DOHH2 (cell line): ENCODE data around the gene ZNF570.

ENCODE experiments used
- H3F3A ChIP-seq: fragments of 200-600 bp; sonication (generic), shearing (Covaris generic); 2 replicates; pipeline ENCODE4 v1.6.0; 2016; ENCODE audit warnings: antibody characterized with exemption, mild to moderate bottlenecking; ENCODE audit not compliant: control insufficient read depth, insufficient read depth
- H3K27ac ChIP-seq: fragments of 200-600 bp; sonication (generic); 2 replicates; pipeline ENCODE4 v1.5.1; 2014; ENCODE audit warnings: low read depth, mild to moderate bottlenecking, low read length, moderate library complexity
- H3K27me3 ChIP-seq: fragments of 200-600 bp; sonication (generic); 2 replicates; pipeline ENCODE4 v1.6.1; 2014; ENCODE audit warnings: mild to moderate bottlenecking, low read length, mixed read lengths; ENCODE audit not compliant: control insufficient read depth
- H3K36me3 ChIP-seq: fragments of 200-600 bp; sonication (generic); 2 replicates; pipeline ENCODE4 v1.6.1; 2014; ENCODE audit warnings: mild to moderate bottlenecking, low read length, moderate library complexity, mixed read lengths; ENCODE audit not compliant: control insufficient read depth
- H3K4me1 ChIP-seq: fragments of 200-600 bp; sonication (generic); 2 replicates; pipeline ENCODE4 v1.6.1; 2014; ENCODE audit warnings: mild to moderate bottlenecking, low read length, mixed read lengths; ENCODE audit not compliant: control insufficient read depth
- H3K4me2 ChIP-seq: fragments of 200-600 bp; sonication (generic); 2 replicates; pipeline ENCODE4 v1.6.0; 2014; ENCODE audit warnings: mild to moderate bottlenecking, low read length, moderate library complexity
- H3K4me3 ChIP-seq: fragments of 200-600 bp; sonication (generic); 2 replicates; pipeline ENCODE4 v1.5.1; 2014; ENCODE audit warnings: mild to moderate bottlenecking, low read length, mixed read lengths
- H3K79me2 ChIP-seq: fragments of 200-600 bp; sonication (generic); 2 replicates; pipeline ENCODE4 v1.6.1; 2014; ENCODE audit warnings: mild to moderate bottlenecking, low read length, mixed read lengths; ENCODE audit not compliant: control insufficient read depth
- H3K9me2 ChIP-seq: fragments of 200-600 bp; sonication (generic); replicated peaks from 2 replicates; pipeline ENCODE4 v1.6.1; 2014; ENCODE audit warnings: mild to moderate bottlenecking, low read length, mixed read lengths; ENCODE audit not compliant: control insufficient read depth
- H3K9me3 ChIP-seq: fragments of 200-600 bp; sonication (generic); 2 replicates; pipeline ENCODE4 v1.6.1; 2014; ENCODE audit warnings: antibody characterized with exemption, low read length, mixed read lengths; ENCODE audit not compliant: control insufficient read depth, insufficient read depth
- H4K20me1 ChIP-seq: fragments of 200-600 bp; sonication (generic); 2 replicates; pipeline ENCODE4 v1.6.0; 2014; ENCODE audit warnings: low read depth, mild to moderate bottlenecking, antibody characterized with exemption, low read length, moderate library complexity; ENCODE audit not compliant: control insufficient read depth, insufficient read depth
- CTCF ChIP-seq: fragments of 200-600 bp; sonication (generic); IDR thresholded peaks from one replicate; pipeline ENCODE4 v1.5.1; 2014; ENCODE audit warnings: antibody characterized with exemption, mild to moderate bottlenecking, low read depth, low read length; ENCODE audit not compliant: poor library complexity, severe bottlenecking
- EZH2phosphoT487 ChIP-seq: fragments of 200-600 bp; sonication (generic); IDR thresholded peaks from 2 replicates; pipeline ENCODE4 v1.6.1; 2017; ENCODE audit warnings: borderline replicate concordance, mild to moderate bottlenecking, antibody characterized with exemption, low read length, moderate library complexity, mixed read lengths

Gene ZNF570

GRCh38 chr19:37468961-37469777 lies at the start of gene ZNF570:
ZNF570 (plus strand) TSS chr19:37469356; CDS start chr19:37470355, 999 bp downstream.
- TF ChIP-seq CTCF (no peak), EZH2phosphoT487 (no peak)

GRCh38 chr19:37452500-37453245 lies 16.5 kb upstream of the ZNF570 start:
- TF ChIP-seq EZH2phosphoT487 = no peak
- TF ChIP-seq CTCF = no peak

More at GRCh38 chr19:37468961-37469777, at the start of gene ZNF570:
- H4K20me1 ChIP-seq = no peaks in the 10 kb centered on the region
- peaks cover 4% of the 10 kb centered on the region; the same call in 1 of the 2 replicates for H3F3A ChIP-seq
- peaks cover 14% of the 10 kb centered on the region for H3K36me3 ChIP-seq
- no peak within 1 kb of the TSS for H3K27ac ChIP-seq
- H3K79me2 ChIP-seq = no peaks in the 10 kb centered on the region
- peaks cover 67% of the 10 kb centered on the region for H3K9me3 ChIP-seq
- H3K4me1 ChIP-seq = peaks cover 26% of the 10 kb centered on the region
- no peaks in the 10 kb centered on the region for H3K9me2 ChIP-seq
- peak within 1 kb of the TSS; percentile 77 for H3K4me3 ChIP-seq
- H3K4me2 ChIP-seq = peak within 1 kb of the TSS; percentile 71
- H3K27me3 ChIP-seq = no peaks in the 10 kb centered on the region

GRCh38 chr19:37466277-37466797 lies 2.8 kb upstream of the ZNF570 start:
- H3K4me3 ChIP-seq = peak overlapping the region; percentile 97
- no peaks in the 10 kb centered on the region for H4K20me1 ChIP-seq
- no peaks in the 10 kb centered on the region for H3K79me2 ChIP-seq
- peaks cover 14% of the 10 kb centered on the region for H3K36me3 ChIP-seq
- peaks cover 58% of the 10 kb centered on the region for H3K9me3 ChIP-seq
- H3F3A ChIP-seq = peaks cover 4% of the 10 kb centered on the region; the same call in 1 of the 2 replicates
- H3K9me2 ChIP-seq = no peaks in the 10 kb centered on the region
- no peaks in the 10 kb centered on the region for H3K27me3 ChIP-seq
- no peak overlapping the region for H3K27ac ChIP-seq
- TF ChIP-seq CTCF = no peak
- TF ChIP-seq EZH2phosphoT487 = no peak
- peaks cover 26% of the 10 kb centered on the region for H3K4me1 ChIP-seq
- H3K4me2 ChIP-seq = peak overlapping the region; percentile 97

More at GRCh38 chr19:37452500-37453245, 16.5 kb upstream of the ZNF570 start:
- no peak overlapping the region for H3K4me2 ChIP-seq
- no peaks in the 10 kb centered on the region for H3K79me2 ChIP-seq
- H4K20me1 ChIP-seq = no peaks in the 10 kb centered on the region
- no peaks in the 10 kb centered on the region for H3K9me2 ChIP-seq
- H3K4me1 ChIP-seq = no peaks in the 10 kb centered on the region
- H3K9me3 ChIP-seq = peaks cover 12% of the 10 kb centered on the region; the same call in 1 of the 2 replicates
- no peaks in the 10 kb centered on the region; the same call in 1 of the 2 replicates for H3F3A ChIP-seq
- no peaks in the 10 kb centered on the region for H3K36me3 ChIP-seq
- no peaks in the 10 kb centered on the region for H3K27me3 ChIP-seq
- no peak overlapping the region for H3K27ac ChIP-seq
- H3K4me3 ChIP-seq = no peak overlapping the region
